ENCODE measurements around the gene B4GALT1. TPM values are rescaled to one million over a fixed set of nuclear protein-coding genes. Genes with fewer than 3 reads are reported as not detected.
"Not testable (repeated sequence)": the region's sequence is repeated elsewhere in the genome, so short reads cannot be mapped to it uniquely, and the experiment has no call there.

Gene B4GALT1
- total RNA-seq, 1 experiment from 2014 or later = 121 TPM

GRCh38 chr9:33166231-33167083, 679 bp downstream of the B4GALT1 start:
- H3K4me1 ChIP-seq = peaks cover 63% of the 10 kb centered on the region
- peak overlapping the region; percentile 91 for H3K4me3 ChIP-seq (ENCODE audit: low read depth, low read length)
- no peaks in the 10 kb centered on the region for H3K36me3 ChIP-seq (ENCODE audit: control insufficient read depth, insufficient read depth, low read length)
- Mint-ChIP-seq H3K4me1 (ENCODE audit: low read depth, unreplicated experiment) (peaks cover 66% of the 10 kb centered on the region), H3K27ac (ENCODE audit: unreplicated experiment) (peak overlapping the region; percentile 98), H3K9me3 (ENCODE audit: unreplicated experiment) (no peaks in the 10 kb centered on the region), H3K4me3 (ENCODE audit: unreplicated experiment) (peak overlapping the region; percentile 89), H3K36me3 (ENCODE audit: insufficient read depth, unreplicated experiment) (peaks cover 36% of the 10 kb centered on the region), H3K27me3 (ENCODE audit: insufficient read depth, unreplicated experiment) (no peaks in the 10 kb centered on the region)
- ChIA-PET POLR2A (interaction anchor here (1.0 to 1.8 kb wide), 5 partner anchors 9 to 142 kb away, joined by 3 to 15 read pairs (median 4); partner anchors contain the start of genes DNAJA1 and NFX1), CTCF (interaction anchor here (0.7 to 1.1 kb wide), 3 partner anchors 9 to 123 kb away, joined by 3 read pairs; no protein-coding TSS in a partner anchor)
- DNase-seq = peak in 1 of 2 experiments; percentile 31
- TF ChIP-seq CTCF (IDR thresholded peaks at IDR 0.05; ENCODE audit: insufficient read depth in 1 of 2, low read depth in 1 of 2, low read length in 1 of 2, severe bottlenecking in 1 of 2, unreplicated experiment in 1 of 2) = no peak
- TSS peak; percentile 75 for BruUV-seq (replicated peaks)
- H3K27me3 ChIP-seq (replicated peaks; ENCODE audit: control insufficient read depth, insufficient read depth, low read length) = no peaks in the 10 kb centered on the region
- H3K9me3 ChIP-seq = no peaks in the 10 kb centered on the region
- intact Hi-C loops (cut with micrococcal nuclease; ENCODE audit: unreplicated experiment) = loop anchor here (1.0 kb wide), 2 partner anchors 85 to 90 kb away; partner anchors contain the start of gene SMU1

GRCh38 chr9:33165263-33166151, 1.6 kb downstream of the B4GALT1 start:
- Histone ChIP-seq H3K9me3 (no peaks in the 10 kb centered on the region), H3K4me3 (ENCODE audit: low read depth, low read length) (peak overlapping the region; percentile 91), H3K36me3 (ENCODE audit: control insufficient read depth, insufficient read depth, low read length) (no peaks in the 10 kb centered on the region), H3K27me3 (replicated peaks; ENCODE audit: control insufficient read depth, insufficient read depth, low read length) (no peaks in the 10 kb centered on the region), H3K4me1 (peaks cover 63% of the 10 kb centered on the region)
- ChIA-PET POLR2A (interaction anchor here (0.5 to 1.0 kb wide), 6 partner anchors 8 to 1379 kb away, joined by 3 to 4 read pairs (median 3); partner anchors contain the start of gene NFX1), CTCF (interaction anchor here (0.5 to 0.7 kb wide), 2 partner anchors 39 to 121 kb away, joined by 3 read pairs; no protein-coding TSS in a partner anchor)
- Mint-ChIP-seq H3K27ac (ENCODE audit: unreplicated experiment) (peak overlapping the region; percentile 98), H3K4me1 (ENCODE audit: low read depth, unreplicated experiment) (peaks cover 67% of the 10 kb centered on the region), H3K4me3 (ENCODE audit: unreplicated experiment) (peak overlapping the region; percentile 89), H3K36me3 (ENCODE audit: insufficient read depth, unreplicated experiment) (peaks cover 44% of the 10 kb centered on the region), H3K9me3 (ENCODE audit: unreplicated experiment) (no peaks in the 10 kb centered on the region), H3K27me3 (ENCODE audit: insufficient read depth, unreplicated experiment) (no peaks in the 10 kb centered on the region)
- BruUV-seq (replicated peaks) = no TSS peak
- intact Hi-C loops (cut with micrococcal nuclease; ENCODE audit: unreplicated experiment) = loop anchor here (1.0 kb wide), 1 partner anchor 34 kb away; no protein-coding TSS in a partner anchor
- TF ChIP-seq CTCF (IDR thresholded peaks at IDR 0.05; ENCODE audit: insufficient read depth in 1 of 2, low read depth in 1 of 2, low read length in 1 of 2, severe bottlenecking in 1 of 2, unreplicated experiment in 1 of 2) = no peak
- peak; percentile 89 to 93 for DNase-seq

GRCh38 chr9:33164921-33165262, 2.2 kb downstream of the B4GALT1 start:
- Mint-ChIP-seq H3K36me3 (ENCODE audit: insufficient read depth, unreplicated experiment) (peaks cover 44% of the 10 kb centered on the region), H3K27ac (ENCODE audit: unreplicated experiment) (peak overlapping the region; percentile 98), H3K4me1 (ENCODE audit: low read depth, unreplicated experiment) (peaks cover 62% of the 10 kb centered on the region), H3K4me3 (ENCODE audit: unreplicated experiment) (peak overlapping the region; percentile 89)
- H3K9me3 Mint-ChIP-seq (ENCODE audit: unreplicated experiment); BruUV-seq (replicated peaks); H3K4me3 ChIP-seq (ENCODE audit: low read depth, low read length); H3K9me3 ChIP-seq; H3K27me3 ChIP-seq (replicated peaks; ENCODE audit: control insufficient read depth, insufficient read depth, low read length); POLR2A ChIA-PET; CTCF ChIA-PET; H3K36me3 ChIP-seq (ENCODE audit: control insufficient read depth, insufficient read depth, low read length); DNase-seq; H3K27me3 Mint-ChIP-seq (ENCODE audit: insufficient read depth, unreplicated experiment): not testable (repeated sequence)
- H3K4me1 ChIP-seq = peaks cover 64% of the 10 kb centered on the region
- intact Hi-C loops (cut with micrococcal nuclease; ENCODE audit: unreplicated experiment) = loop anchor here (1.0 to 5.0 kb wide), 2 partner anchors 34 to 133 kb away; no protein-coding TSS in a partner anchor

Data from Caco-2 (cell line).